Astrocyte (in vitro differentiated cells and primary cell): ENCODE data around the gene CDK9.

Source experiments
- CTCF ChIP-seq: IDR thresholded peaks from 2 replicates; pipeline ENCODE4 v1.5.1; 2011; ENCODE audit warnings: low read depth, mild to moderate bottlenecking, inconsistent platforms, low read length, moderate library complexity; ENCODE audit not compliant: insufficient read depth
- EZH2 ChIP-seq: IDR thresholded peaks from 2 replicates; pipeline ENCODE4 v1.6.1; 2012; ENCODE audit warnings: mild to moderate bottlenecking, low read length, inconsistent platforms; ENCODE audit not compliant: insufficient read depth

DNA sequence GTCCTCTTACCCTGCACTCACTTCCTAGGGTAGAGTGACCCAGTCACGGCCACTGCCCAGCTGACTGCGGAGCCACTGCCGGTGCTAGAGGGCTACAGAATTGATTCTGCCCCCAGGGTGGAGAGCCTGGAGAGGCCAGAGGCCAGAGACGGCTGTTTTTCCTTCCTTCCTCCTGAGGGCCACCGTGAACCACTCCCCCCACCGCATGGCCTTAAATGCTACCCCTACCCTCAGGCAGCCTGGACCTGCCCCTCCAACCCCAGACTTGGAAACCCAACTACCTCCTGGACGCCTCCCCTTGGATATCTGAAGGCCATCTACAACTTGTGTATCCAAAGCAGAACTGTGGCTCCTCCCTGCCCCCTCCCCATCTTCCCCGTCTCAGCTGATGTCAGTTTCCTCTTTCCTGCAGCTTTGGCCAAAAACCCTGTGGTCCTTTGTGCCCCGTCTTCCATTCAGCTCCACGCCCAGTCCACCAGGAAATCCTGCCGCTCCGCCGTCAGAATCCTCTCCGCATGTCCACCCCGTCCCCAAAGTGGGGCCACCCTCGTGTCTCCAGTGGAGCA is 23.6 kb upstream of the CDK9 start:
- no peak for TF ChIP-seq CTCF
- TF ChIP-seq EZH2 = no peak
